Inflammatory macrophage (primary cell): ENCODE results near the gene ANKH.

Experiments used
- DNase-seq, 2 donors: peaks; one replicate each; pipeline ENCODE4 v3.0.0-alpha.2; 2020 to 2022

The ANKH gene

GRCh38 chr5:14730881-14731280, 140.7 kb downstream of the ANKH start:
- DNase-seq: no peak

- no peak for DNase-seq
These were observed 141.1 kb downstream of the ANKH start for GRCh38 chr5:14730466-14730865.

- DNase-seq: no peak
These were observed 141.9 kb downstream of the ANKH start for GRCh38 chr5:14729448-14730385.

- no peak for DNase-seq
These were observed 143.1 kb downstream of the ANKH start for GRCh38 chr5:14728459-14728938.

- DNase-seq: no peak
These were observed 143.6 kb downstream of the ANKH start for GRCh38 chr5:14727928-14728458.

GRCh38 chr5:14727428-14727865, 144.1 kb downstream of the ANKH start:
- peak; percentile 73 to 77 for DNase-seq

GRCh38 chr5:14726066-14726838, 145.3 kb downstream of the ANKH start:
- no peak for DNase-seq

- DNase-seq: peak; percentile 76 to 85
These were observed 146.9 kb downstream of the ANKH start for GRCh38 chr5:14724633-14725032.

GRCh38 chr5:14723701-14724132, 147.9 kb downstream of the ANKH start:
- DNase-seq: peak; percentile 19 to 46

- no peak for DNase-seq
These were observed 148.7 kb downstream of the ANKH start for GRCh38 chr5:14722923-14723322.

GRCh38 chr5:14721990-14722656, 149.5 kb downstream of the ANKH start:
- no peak for DNase-seq

GRCh38 chr5:14720236-14720923, 151.2 kb downstream of the ANKH start:
- DNase-seq: no peak

- no peak for DNase-seq
These were observed 152.8 kb downstream of the ANKH start for GRCh38 chr5:14718778-14719177.

- no peak for DNase-seq
These were observed 154.5 kb downstream of the ANKH start for GRCh38 chr5:14716755-14717752.

GRCh38 chr5:14715481-14715880, 156.1 kb downstream of the ANKH start:
- no peak for DNase-seq

GRCh38 chr5:14714706-14715105, 156.9 kb downstream of the ANKH start:
- DNase-seq: no peak

- DNase-seq: peak; percentile 17 to 41
These were observed 157.8 kb downstream of the ANKH start for GRCh38 chr5:14713476-14714390.

GRCh38 chr5:14712666-14713065, 158.9 kb downstream of the ANKH start:
- DNase-seq: no peak

- DNase-seq: no peak
These were observed 159.4 kb downstream of the ANKH start for GRCh38 chr5:14712131-14712530.
